Measurements from ENCODE around the gene ITCH. TPM values are rescaled to one million over a fixed set of nuclear protein-coding genes. Genes with fewer than 3 reads are reported as not detected.

Gene ITCH
- total RNA-seq, 1 experiment from 2014 or later: 63.9 TPM

- Histone ChIP-seq H3K9me3 (ENCODE audit: control insufficient read depth, insufficient read depth, low read depth, low read length) (no peaks in the 10 kb centered on the region), H3K27ac (ENCODE audit: low read length) (no peak overlapping the region), H3K4me3 (ENCODE audit: low read depth in 2 of 2, low read length in 2 of 2) (no peak overlapping the region), H3K4me1 (ENCODE audit: control insufficient read depth, insufficient read depth, low read length) (peaks cover 4% of the 10 kb centered on the region; the same call in 1 of the 2 replicates), H3K27me3 (ENCODE audit: control insufficient read depth, insufficient read depth, low read length) (no peaks in the 10 kb centered on the region), H3K36me3 (ENCODE audit: control insufficient read depth, insufficient read depth, low read length) (peaks cover 30% of the 10 kb centered on the region)
- intact Hi-C loops (cut with micrococcal nuclease; ENCODE audit: unreplicated experiment): no loop called here
- CTCF ChIA-PET: no interaction called here
- no TSS peak for BruUV-seq (replicated peaks)
- POLR2A ChIA-PET: no interaction called here
- TF ChIP-seq TCF7L2 (IDR thresholded peaks at IDR 0.05; ENCODE audit: low read depth, low read length): no peak
- no peak for TF ChIP-seq POLR2AphosphoS5 (IDR thresholded peaks at IDR 0.05; ENCODE audit: low read depth, low read length)
- TF ChIP-seq, protein P1, sequence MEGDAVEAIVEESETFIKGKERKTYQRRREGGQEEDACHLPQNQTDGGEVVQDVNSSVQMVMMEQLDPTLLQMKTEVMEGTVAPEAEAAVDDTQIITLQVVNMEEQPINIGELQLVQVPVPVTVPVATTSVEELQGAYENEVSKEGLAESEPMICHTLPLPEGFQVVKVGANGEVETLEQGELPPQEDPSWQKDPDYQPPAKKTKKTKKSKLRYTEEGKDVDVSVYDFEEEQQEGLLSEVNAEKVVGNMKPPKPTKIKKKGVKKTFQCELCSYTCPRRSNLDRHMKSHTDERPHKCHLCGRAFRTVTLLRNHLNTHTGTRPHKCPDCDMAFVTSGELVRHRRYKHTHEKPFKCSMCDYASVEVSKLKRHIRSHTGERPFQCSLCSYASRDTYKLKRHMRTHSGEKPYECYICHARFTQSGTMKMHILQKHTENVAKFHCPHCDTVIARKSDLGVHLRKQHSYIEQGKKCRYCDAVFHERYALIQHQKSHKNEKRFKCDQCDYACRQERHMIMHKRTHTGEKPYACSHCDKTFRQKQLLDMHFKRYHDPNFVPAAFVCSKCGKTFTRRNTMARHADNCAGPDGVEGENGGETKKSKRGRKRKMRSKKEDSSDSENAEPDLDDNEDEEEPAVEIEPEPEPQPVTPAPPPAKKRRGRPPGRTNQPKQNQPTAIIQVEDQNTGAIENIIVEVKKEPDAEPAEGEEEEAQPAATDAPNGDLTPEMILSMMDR (IDR thresholded peaks at IDR 0.05): no peak
- TF ChIP-seq SIN3A (IDR thresholded peaks at IDR 0.05; ENCODE audit: borderline replicate concordance, insufficient read depth, low read depth, low read length): no peak
- DNase-seq (ENCODE audit: low read depth, low spot score) (no peak), ATAC-seq (no peak)
- in situ Hi-C loops (cut with HindIII; ENCODE audit: low pct_unique_long_range_greater_than_20kb, low sequenced_read_pairs): no loop called here
Measured at GRCh38 chr20:34407962-34408474, 44.9 kb downstream of the ITCH start.

DNA sequence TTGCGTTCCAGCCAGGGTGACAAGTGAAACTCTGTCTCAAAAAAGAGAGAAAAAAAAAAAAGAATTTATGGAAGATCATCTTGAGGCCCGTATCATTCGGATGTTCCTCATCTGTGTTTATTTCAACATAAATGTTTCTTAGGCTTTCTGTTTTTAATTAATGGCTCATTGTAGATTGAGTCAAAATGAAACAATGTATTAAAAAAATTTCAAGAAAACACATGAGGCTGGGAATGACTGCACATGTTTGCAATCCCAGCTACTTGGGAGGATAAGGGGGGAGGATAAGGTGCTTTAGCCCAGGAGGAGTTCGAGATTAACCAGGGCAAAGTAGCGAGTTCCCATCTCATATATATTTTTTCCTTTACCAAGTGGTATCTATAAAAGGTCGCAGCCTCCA, 47.3 kb downstream of the ITCH start:
- ATAC-seq (no peak), DNase-seq (ENCODE audit: low read depth, low spot score) (no peak)
- peaks cover 4% of the 10 kb centered on the region; the same call in 1 of the 2 replicates for H3K4me1 ChIP-seq (ENCODE audit: control insufficient read depth, insufficient read depth, low read length)
- intact Hi-C loops (cut with micrococcal nuclease; ENCODE audit: unreplicated experiment): no loop called here
- POLR2A ChIA-PET: no interaction called here
- BruUV-seq (replicated peaks): no TSS peak
- in situ Hi-C loops (cut with HindIII; ENCODE audit: low pct_unique_long_range_greater_than_20kb, low sequenced_read_pairs): no loop called here
- no peak for TF ChIP-seq SIN3A (IDR thresholded peaks at IDR 0.05; ENCODE audit: borderline replicate concordance, insufficient read depth, low read depth, low read length)
- TF ChIP-seq, protein P2, sequence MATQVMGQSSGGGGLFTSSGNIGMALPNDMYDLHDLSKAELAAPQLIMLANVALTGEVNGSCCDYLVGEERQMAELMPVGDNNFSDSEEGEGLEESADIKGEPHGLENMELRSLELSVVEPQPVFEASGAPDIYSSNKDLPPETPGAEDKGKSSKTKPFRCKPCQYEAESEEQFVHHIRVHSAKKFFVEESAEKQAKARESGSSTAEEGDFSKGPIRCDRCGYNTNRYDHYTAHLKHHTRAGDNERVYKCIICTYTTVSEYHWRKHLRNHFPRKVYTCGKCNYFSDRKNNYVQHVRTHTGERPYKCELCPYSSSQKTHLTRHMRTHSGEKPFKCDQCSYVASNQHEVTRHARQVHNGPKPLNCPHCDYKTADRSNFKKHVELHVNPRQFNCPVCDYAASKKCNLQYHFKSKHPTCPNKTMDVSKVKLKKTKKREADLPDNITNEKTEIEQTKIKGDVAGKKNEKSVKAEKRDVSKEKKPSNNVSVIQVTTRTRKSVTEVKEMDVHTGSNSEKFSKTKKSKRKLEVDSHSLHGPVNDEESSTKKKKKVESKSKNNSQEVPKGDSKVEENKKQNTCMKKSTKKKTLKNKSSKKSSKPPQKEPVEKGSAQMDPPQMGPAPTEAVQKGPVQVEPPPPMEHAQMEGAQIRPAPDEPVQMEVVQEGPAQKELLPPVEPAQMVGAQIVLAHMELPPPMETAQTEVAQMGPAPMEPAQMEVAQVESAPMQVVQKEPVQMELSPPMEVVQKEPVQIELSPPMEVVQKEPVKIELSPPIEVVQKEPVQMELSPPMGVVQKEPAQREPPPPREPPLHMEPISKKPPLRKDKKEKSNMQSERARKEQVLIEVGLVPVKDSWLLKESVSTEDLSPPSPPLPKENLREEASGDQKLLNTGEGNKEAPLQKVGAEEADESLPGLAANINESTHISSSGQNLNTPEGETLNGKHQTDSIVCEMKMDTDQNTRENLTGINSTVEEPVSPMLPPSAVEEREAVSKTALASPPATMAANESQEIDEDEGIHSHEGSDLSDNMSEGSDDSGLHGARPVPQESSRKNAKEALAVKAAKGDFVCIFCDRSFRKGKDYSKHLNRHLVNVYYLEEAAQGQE (IDR thresholded peaks at IDR 0.05; ENCODE audit: insufficient read depth in 1 of 2, low read depth in 2 of 2, low read length in 1 of 2): no peak
- no peak for TF ChIP-seq TCF7L2 (IDR thresholded peaks at IDR 0.05; ENCODE audit: low read depth, low read length)
- no peak for TF ChIP-seq POLR2AphosphoS5 (IDR thresholded peaks at IDR 0.05; ENCODE audit: low read depth, low read length)
- TF ChIP-seq, protein P1 (IDR thresholded peaks at IDR 0.05): no peak
- H3K27ac ChIP-seq (ENCODE audit: low read length): no peak overlapping the region
- H3K4me3 ChIP-seq (ENCODE audit: low read depth in 2 of 2, low read length in 2 of 2): no peak overlapping the region
- no peaks in the 10 kb centered on the region for H3K27me3 ChIP-seq (ENCODE audit: control insufficient read depth, insufficient read depth, low read length)
- no peaks in the 10 kb centered on the region for H3K9me3 ChIP-seq (ENCODE audit: control insufficient read depth, insufficient read depth, low read depth, low read length)
- H3K36me3 ChIP-seq (ENCODE audit: control insufficient read depth, insufficient read depth, low read length): peaks cover 44% of the 10 kb centered on the region
- CTCF ChIA-PET: interaction anchor here (0.7 kb wide), 1 partner anchor 96 kb away, joined by 5 read pairs; no protein-coding TSS in a partner anchor
